HG03521 (cell line): Measurements from ENCODE around the gene SLC16A8.
"Not testable (repeated sequence)": the region's sequence is repeated elsewhere in the genome, so short reads cannot be mapped to it uniquely, and the experiment has no call there.

Experiments used
- ATAC-seq: cut with Tn5 transposase; IDR thresholded peaks from one replicate; pipeline ENCODE4 v1.9.1; 2021; ENCODE audit warnings: mild to moderate bottlenecking, moderate library complexity; ENCODE audit not compliant: unreplicated experiment

Gene SLC16A8

GRCh38 chr22:38083931-38084631, at the start of gene SLC16A8:
Gene SLC16A8, minus strand, starts transcription at chr22:38084184. Its CDS starts 1,311 bp downstream, at chr22:38082873.
- no peak for ATAC-seq

DNA sequence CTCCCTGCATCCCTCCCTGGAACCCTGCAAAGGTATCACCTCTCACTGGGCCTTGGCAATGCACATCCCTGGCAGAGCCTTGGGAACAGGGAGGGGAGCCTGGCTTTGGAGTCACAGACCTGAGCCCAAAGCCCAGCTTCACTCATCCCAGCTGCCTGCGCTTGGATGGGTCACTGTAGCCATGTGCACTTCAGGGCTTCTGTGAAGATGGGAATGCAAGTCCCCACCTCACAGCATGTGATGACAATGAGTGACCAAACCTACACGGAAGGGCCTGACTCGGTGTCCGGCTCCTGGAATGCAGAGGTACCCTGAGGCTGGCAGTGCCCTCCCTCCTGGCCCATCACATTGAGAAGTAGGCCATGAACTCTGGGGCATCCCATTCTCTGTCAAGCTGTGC, 49.3 kb upstream of the SLC16A8 start:
- no peak for ATAC-seq

GRCh38 chr22:38132794-38133193, 48.8 kb upstream of the SLC16A8 start:
- ATAC-seq: no peak

GRCh38 chr22:38132136-38132535, 48.2 kb upstream of the SLC16A8 start:
- no peak for ATAC-seq

- ATAC-seq: no peak
Observed at GRCh38 chr22:38131399-38131798, 47.4 kb upstream of the SLC16A8 start.

GRCh38 chr22:38129856-38130255, 45.9 kb upstream of the SLC16A8 start:
- no peak for ATAC-seq

GRCh38 chr22:38129021-38129420, 45.0 kb upstream of the SLC16A8 start:
- no peak for ATAC-seq

GRCh38 chr22:38127869-38128268, 43.9 kb upstream of the SLC16A8 start:
- no peak for ATAC-seq

- no peak for ATAC-seq
Observed at GRCh38 chr22:38126928-38127668, 43.1 kb upstream of the SLC16A8 start.

- no peak for ATAC-seq
Observed at GRCh38 chr22:38125751-38126201, 41.8 kb upstream of the SLC16A8 start.

DNA sequence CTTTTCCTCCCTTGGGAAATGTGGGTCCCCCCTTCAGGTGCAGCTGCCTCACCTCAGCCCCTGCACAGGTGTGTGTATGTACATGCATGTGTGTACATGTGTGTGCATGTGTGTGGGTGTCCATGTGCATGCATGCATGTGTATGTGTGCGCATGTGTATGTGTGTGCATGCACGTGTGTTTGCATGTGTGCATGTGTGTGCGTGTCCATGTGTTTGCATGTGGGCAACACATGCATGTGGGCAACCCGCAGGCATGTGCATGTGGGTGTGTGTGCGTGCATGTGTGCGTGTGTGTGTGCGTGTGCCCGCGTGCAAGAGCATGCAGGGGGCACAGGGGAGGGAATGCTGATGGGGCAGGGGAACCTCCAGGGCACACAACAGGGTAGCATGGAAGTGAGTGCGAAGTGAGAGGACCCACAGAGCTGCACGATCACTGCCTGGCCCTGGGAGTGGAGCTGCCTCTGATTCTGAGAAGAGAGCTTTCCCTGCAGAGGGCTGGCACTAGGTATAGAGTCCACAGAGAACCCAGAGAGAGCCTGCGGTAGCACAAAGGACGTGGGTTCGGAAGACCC, 41.1 kb upstream of the SLC16A8 start:
- ATAC-seq: no peak

- no peak for ATAC-seq
Observed at GRCh38 chr22:38124236-38124974, 40.4 kb upstream of the SLC16A8 start.

- ATAC-seq: no peak
Observed at GRCh38 chr22:38122616-38123015, 38.6 kb upstream of the SLC16A8 start.

GRCh38 chr22:38120359-38121110, 36.6 kb upstream of the SLC16A8 start:
- ATAC-seq: no peak

DNA sequence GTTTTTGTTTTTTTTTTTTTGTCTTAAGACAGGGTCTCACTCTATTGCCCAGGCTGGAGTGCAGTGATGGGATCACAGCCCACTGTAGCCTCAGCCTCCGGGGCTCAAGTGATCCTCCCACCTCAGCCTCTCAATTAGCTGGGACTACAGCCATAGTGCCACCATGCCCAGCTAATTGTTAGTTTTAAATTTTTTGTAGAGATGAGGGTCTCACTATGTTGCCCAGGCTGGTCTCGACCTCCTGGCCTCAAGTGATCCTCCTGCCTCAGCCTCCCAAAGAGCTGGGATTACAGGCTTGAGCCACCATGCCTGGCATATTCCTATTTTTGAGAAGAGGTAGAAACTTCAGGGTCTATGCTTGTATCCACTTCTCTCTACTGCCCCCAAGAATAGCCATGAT, 34.8 kb upstream of the SLC16A8 start:
- not testable (repeated sequence) for ATAC-seq

GRCh38 chr22:38118182-38118581, 34.2 kb upstream of the SLC16A8 start:
- no peak for ATAC-seq

DNA sequence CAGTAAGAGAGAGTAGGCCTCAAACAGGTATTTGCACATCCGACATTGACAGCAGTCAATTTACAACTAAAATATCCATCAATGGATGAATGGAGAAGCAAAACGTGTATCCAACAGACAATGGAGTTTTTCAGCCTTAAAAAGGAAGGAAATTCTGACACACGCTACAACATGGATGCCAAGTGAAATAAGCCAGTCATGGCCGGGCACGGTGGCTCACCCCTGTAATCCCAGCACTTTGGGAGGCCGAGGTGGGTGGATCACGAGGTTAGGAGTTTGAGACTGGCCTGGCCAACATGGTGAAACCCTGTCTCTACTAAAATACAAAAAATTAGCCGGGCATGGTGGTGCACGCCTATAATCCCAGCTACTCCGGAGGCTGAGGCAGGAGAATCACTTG, 33.6 kb upstream of the SLC16A8 start:
- ATAC-seq: not testable (repeated sequence)

- ATAC-seq: no peak
Observed at GRCh38 chr22:38115423-38116205, 31.6 kb upstream of the SLC16A8 start.

DNA sequence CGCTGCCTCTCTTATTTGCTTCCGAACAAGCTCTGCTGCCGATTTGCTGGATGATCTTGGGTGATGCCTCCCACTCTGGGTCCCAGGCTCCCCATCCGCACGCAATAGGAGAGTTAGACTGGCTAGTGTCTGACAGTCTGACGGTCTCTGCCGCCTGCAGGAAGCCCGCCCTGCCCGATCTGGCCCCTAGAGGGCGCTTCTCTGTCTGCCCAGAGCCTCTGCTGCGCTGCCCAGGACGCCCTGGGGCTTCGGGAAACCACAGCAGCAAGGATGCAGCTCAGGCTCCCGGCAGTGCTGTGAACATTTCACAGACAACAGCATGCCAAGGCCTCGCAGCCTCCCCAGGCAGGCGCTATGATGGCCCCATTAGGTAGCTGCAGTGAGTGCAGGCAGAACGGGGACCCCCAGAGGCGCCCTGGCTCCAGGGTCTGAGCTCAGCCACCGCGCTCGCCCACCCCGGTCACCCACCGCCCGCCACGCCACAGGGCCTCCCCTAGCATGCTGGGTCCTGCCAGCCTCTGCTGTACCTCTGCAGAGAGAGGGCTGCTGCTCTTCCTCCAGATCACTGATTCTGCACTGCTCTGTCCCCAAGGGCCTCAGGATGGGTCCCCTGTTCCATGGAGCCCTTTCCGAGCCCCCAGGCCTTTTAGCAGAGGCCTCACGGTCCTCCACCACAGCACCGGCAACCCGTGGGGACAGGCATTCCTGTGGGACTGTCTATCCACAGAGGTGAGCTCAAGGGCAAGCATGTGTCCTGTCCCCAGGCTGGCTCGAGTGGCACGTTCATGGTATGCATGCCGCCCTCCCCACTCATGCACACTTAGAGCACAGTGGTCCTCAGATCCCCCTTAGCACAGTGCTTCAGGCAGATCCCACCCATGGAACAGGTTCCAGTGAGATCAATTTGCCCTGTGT, 30.8 kb upstream of the SLC16A8 start:
- no peak for ATAC-seq
